Activated gamma-delta T cell treated with anti-CD3 and anti-CD28 coated beads, Interleukin-2, amount 50 U/mL, for 16 hours (primary cell): ENCODE data around the gene FNIP1.
"Not testable (repeated sequence)": the region's sequence is repeated elsewhere in the genome, so short reads cannot be mapped to it uniquely, and the experiment has no call there.

Experiments used
- DNase-seq: peaks from one replicate; pipeline ENCODE4 v3.0.0-alpha.2; 2020; ENCODE audit warnings: low read depth

The FNIP1 gene

GRCh38 chr5:131635684-131636572, 160.9 kb downstream of the FNIP1 start:
- DNase-seq: no peak

DNA sequence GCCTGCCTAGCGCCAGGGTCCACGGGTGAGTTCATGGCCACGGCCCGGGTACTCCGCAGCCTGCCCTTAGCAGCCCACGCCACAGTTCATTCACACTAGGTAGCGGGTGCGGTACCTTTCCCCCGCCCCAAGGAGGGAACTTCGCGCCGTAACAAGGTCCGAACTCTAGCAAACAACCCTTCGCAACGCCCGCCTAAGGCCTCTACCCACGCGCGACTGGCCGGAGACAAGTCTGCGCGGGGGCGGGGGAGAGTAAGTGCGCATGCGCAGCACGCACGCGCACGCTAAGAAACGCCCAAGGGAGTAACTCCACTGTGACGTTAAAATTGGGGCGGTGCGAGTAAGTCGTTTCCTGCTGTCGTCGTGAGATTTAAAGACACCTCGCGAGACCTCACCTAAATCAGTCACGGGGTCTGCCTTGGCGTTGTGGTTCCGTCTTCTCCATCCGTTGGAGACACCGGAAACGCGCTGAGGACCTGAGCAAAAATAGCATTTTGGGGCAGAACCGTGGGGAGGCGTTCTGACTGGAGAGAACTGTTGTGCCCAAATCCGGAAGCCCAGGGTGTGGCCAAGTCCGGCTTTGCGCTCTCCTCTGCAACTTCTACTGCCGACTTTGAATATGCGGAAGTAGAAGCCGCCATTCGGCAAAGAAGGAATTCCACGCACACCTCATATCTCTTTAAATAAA, 161.7 kb downstream of the FNIP1 start, which contains the start of gene RAPGEF6:
RAPGEF6 (minus strand) TSS at position 234 of the 688 bp plus-strand sequence; CDS start at position 35, 199 bp downstream.
- DNase-seq: peak; percentile 94

GRCh38 chr5:131634666-131634995, 162.2 kb downstream of the FNIP1 start:
- DNase-seq: peak; percentile 37

- no peak for DNase-seq
These were observed 162.6 kb downstream of the FNIP1 start for GRCh38 chr5:131634238-131634637.

- DNase-seq: no peak
These were observed 163.0 kb downstream of the FNIP1 start for GRCh38 chr5:131633830-131634229.

DNA sequence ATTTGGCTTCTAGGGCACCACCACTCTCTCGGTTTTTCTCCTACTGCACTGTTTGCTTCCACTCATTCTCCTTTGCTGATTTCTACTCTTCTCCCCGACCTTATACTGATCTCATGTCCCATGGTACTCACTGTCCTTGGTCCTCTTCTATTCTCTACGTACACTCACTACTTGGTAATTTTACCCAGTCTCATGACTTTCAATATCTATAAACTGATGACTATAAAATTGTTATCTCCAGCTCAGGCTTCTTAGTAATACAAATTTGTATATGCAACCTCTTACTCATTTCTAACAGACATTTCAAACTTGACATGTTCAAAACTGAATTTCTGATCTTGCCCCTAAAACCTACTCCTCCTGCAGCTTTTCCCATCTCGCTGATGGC, 165.9 kb downstream of the FNIP1 start:
- no peak for DNase-seq

DNA sequence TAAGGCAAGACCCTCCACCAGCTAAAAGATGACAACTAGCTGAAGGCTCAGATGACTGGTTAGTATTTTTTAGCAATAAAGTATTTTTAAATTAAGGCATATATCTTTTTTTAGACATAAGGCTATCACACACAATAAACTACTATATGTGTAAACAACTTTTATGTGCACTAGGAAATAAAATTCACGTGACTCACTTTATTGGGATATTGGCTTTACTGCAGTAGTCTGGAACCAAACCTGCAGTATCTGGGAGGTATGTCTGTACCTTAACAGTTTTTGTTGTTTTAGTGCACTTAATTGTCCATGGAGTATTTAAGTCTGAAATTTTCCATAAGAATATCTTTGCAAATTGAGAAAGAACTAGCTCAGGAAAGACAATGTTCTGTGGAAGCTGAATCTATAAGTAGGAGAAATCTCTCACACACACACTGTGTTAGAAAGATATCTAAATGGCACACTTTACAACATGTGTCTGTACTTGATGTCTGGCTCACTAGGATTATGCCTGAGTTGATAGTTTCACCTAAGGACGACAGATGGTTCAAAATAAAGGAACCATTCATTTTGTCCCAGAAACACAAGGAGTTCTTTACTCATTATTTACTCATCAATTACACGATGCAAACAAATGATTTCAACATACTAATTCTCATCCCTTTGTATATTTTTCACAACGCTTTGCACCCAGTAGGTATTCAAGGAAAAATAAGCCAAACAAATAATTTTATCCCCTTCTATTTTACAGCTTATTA, 166.4 kb downstream of the FNIP1 start:
- DNase-seq: no peak

GRCh38 chr5:131628990-131629389, 167.8 kb downstream of the FNIP1 start:
- no peak for DNase-seq

GRCh38 chr5:131627207-131627865, 169.5 kb downstream of the FNIP1 start:
- DNase-seq: no peak

GRCh38 chr5:131622633-131623032, 174.2 kb downstream of the FNIP1 start:
- DNase-seq: no peak

GRCh38 chr5:131621164-131621563, 175.7 kb downstream of the FNIP1 start:
- not testable (repeated sequence) for DNase-seq

- no peak for DNase-seq
These were observed 177.7 kb downstream of the FNIP1 start for GRCh38 chr5:131619102-131619501.

DNA sequence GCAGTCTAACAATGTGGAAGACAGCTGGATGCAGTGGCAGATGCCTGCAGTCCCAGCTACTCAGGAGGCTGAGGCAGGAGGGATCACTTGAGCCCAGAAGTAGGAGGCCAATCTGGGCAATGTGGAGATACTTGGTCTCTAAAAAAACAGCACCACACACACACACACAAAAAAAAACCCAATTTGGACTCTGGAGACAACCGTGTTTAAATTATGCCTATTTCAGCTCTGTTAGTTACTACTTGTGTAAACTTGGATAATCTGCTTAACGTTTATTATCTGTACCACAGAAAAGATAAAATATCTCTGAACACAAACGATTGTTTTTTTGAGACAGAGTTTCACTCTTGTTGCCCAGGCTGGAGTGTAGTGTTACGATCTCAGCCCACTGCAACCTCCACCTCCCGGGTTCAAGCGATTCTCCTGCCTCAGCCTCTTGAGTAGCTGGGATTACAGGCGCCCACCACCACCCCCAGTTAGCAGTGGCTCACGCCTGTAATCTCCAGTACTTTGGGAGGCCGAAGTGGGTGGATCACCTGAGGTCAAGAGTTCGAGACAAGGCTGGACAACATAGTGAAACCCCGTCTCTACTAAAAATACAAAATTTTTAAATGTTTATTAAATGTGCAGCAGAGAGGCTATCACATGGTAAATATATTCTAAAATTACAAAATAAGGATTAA, 179.5 kb downstream of the FNIP1 start:
- DNase-seq: no peak

GRCh38 chr5:131615957-131616356, 180.9 kb downstream of the FNIP1 start:
- DNase-seq: no peak

GRCh38 chr5:131613423-131613822, 183.4 kb downstream of the FNIP1 start:
- no peak for DNase-seq

DNA sequence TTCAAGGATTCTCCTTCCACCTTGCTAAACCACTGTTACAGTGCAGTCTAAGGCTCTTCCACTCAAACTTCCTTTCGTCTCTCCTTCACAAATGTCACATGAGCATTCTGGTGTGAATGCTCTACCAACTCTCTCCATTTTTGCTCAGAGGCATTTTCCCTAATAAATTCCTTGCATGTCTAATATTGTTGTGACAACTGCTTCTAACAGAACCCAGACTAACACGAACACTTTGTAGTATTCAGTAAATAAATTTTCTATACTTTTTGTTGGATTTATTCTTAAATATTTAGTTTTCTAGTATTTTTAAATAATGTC, 185.8 kb downstream of the FNIP1 start:
- no peak for DNase-seq

GRCh38 chr5:131610198-131611063, 186.4 kb downstream of the FNIP1 start:
- DNase-seq: no peak

- DNase-seq: no peak
These were observed 187.0 kb downstream of the FNIP1 start for GRCh38 chr5:131609774-131610173.

GRCh38 chr5:131608597-131608996, 188.2 kb downstream of the FNIP1 start:
- no peak for DNase-seq

DNA sequence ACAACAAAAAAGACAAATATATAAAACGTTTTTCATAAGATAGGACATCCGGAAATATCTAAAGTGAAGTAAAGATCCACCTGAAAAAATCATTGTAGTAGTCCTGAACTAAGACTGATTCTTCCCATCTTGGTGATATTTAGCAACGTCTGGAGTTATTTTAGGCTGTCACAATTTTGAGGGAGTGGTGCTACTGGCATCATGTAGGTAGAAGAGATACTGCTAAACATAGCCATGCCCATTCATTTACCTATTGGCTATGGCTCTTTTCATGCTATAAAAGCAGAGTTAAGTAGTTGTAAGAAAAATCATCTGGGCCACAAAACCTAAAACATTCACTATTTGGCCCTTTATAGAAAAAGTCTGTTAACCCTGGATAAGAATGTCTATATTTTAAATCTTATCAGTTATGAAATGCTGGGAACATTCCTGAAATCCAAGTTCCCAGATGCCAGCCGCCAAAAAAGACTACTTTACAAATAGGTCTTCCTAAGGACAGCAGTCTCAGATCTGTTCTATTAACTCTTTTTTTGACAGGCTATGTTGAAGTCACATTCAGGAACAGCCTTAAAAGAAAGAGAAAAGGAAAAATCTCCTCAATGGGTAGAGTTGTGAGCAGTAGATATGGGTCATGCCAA, 188.8 kb downstream of the FNIP1 start:
- no peak for DNase-seq
